NT2/D1 (cell line): ENCODE results near the gene STPG4.
"Not testable (repeated sequence)": the region's sequence is repeated elsewhere in the genome, so short reads cannot be mapped to it uniquely, and the experiment has no call there.

Experiments used
- DNase-seq: peaks from one replicate; pipeline ENCODE4 v3.0.0-alpha.2; 2011; ENCODE audit warnings: low read depth, low spot score
- H3K27me3 ChIP-seq: 2 replicates; pipeline ENCODE4 v1.6.0; 2011; ENCODE audit warnings: mild to moderate bottlenecking; ENCODE audit not compliant: insufficient read length, insufficient read depth
- H3K36me3 ChIP-seq: 2 replicates; pipeline ENCODE4 v1.6.1; 2011; ENCODE audit warnings: mild to moderate bottlenecking, low read length, mixed read lengths; ENCODE audit not compliant: insufficient read depth, insufficient read length
- H3K4me1 ChIP-seq: 2 replicates; pipeline ENCODE4 v1.5.1; 2011; ENCODE audit not compliant: insufficient read depth, insufficient read length
- H3K4me3 ChIP-seq: 2 replicates; pipeline ENCODE4 v1.5.1; 2011; ENCODE audit warnings: low read depth; ENCODE audit not compliant: insufficient read length
- H3K9ac ChIP-seq: 2 replicates; pipeline ENCODE4 v1.6.0; 2011; ENCODE audit warnings: low read depth; ENCODE audit not compliant: insufficient read length
- H3K9me3 ChIP-seq: 2 replicates; pipeline ENCODE4 v1.5.1; 2011; ENCODE audit warnings: mild to moderate bottlenecking, low read length; ENCODE audit not compliant: insufficient read depth
- SUZ12 ChIP-seq: IDR thresholded peaks from 2 replicates; pipeline ENCODE4 v1.6.1; 2011; ENCODE audit not compliant: insufficient read length, insufficient read depth; ENCODE audit errors: extremely low read depth
- YY1 ChIP-seq: IDR thresholded peaks from 2 replicates; pipeline ENCODE4 v1.6.1; 2011; ENCODE audit not compliant: insufficient read length, insufficient read depth
- ZNF274 ChIP-seq: IDR thresholded peaks from 2 replicates; pipeline ENCODE4 v1.6.1; 2011; ENCODE audit warnings: mild to moderate bottlenecking, low read depth, low read length

The STPG4 gene

DNA sequence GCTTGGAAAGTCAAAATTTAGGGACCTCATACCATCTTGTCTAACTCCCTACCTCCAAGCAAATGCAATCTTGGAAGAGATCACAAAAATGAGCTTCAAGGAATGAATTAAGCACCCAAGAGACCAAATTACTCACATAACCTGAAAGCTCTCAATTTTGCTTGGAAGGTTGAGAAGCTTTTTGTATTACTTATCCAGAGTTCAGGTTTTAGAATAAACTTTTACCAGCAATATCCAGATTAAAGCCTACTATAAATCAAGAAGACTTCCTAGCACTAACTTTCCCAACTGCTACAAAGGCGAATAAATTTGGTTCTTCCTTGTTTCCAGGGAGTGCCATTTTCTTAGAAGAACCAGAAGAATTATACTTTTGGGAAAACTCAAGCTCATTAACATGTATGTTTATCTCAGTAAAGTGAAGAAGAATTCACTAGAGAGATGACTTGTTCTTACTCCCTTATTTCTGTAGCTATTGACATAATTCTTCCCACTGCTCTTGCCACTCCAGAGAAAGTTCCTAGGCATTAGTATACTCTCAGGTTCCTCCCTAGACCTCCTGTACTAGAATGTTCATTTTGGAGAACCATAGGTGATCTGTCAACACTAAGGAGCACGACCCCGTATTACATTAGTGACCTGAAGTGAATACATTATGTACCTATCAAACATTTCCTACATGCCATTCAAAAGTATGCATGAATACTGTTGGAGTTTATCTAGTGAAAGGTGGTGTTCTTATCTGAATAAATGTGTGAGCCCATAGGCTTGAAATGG lies 18.0 kb upstream of the STPG4 start:
- Histone ChIP-seq H3K27me3 (no peaks in the 10 kb centered on the region), H3K4me3 (peak overlapping the region; percentile 10), H3K9me3 (no peaks in the 10 kb centered on the region), H3K36me3 (peaks cover 54% of the 10 kb centered on the region), H3K4me1 (no peaks in the 10 kb centered on the region), H3K9ac (no peak overlapping the region)
- no peak for TF ChIP-seq SUZ12
- TF ChIP-seq ZNF274: no peak
- no peak for TF ChIP-seq YY1
- DNase-seq: no peak

DNA sequence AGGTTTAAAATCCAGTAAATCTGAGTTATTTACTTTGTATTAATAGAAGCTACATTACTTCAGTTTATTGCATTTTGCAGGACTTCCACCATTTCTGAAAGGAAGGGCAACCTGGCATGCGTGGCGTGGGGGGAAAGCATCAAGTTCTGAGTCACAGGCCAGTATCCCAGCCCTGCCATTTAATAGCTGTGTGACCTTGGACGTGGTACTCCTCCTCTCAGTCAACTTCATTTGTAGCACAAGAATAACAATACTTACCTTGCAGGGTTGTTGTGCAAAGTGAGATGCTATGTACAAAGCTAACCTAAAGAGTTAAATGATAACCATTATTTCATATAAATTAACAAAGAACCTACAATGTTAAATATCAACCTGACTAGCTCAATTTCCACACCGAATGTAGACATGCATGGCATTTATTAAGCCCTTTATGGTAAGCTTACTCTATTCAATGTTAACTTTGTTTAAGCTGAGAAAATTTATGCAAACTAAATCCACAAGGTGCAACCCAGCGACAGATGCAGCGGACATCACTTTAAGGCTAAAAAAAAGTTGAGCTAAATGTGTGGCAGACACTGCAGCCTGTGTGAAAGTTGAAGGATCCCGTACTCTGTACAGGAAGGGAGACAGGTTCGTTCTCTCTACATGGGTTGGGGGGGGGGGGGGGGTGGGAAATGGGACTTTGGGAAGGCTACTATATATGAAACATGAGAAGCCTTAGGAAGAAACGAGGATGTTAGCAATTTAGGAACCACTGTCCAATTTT lies 17.2 kb upstream of the STPG4 start:
- DNase-seq: no peak
- H3K27me3 ChIP-seq: no peaks in the 10 kb centered on the region
- H3K4me1 ChIP-seq: no peaks in the 10 kb centered on the region
- no peak overlapping the region for H3K4me3 ChIP-seq
- H3K9me3 ChIP-seq: no peaks in the 10 kb centered on the region
- H3K9ac ChIP-seq: no peak overlapping the region
- no peak for TF ChIP-seq ZNF274
- TF ChIP-seq SUZ12: no peak
- no peak for TF ChIP-seq YY1
- H3K36me3 ChIP-seq: peaks cover 61% of the 10 kb centered on the region

DNA sequence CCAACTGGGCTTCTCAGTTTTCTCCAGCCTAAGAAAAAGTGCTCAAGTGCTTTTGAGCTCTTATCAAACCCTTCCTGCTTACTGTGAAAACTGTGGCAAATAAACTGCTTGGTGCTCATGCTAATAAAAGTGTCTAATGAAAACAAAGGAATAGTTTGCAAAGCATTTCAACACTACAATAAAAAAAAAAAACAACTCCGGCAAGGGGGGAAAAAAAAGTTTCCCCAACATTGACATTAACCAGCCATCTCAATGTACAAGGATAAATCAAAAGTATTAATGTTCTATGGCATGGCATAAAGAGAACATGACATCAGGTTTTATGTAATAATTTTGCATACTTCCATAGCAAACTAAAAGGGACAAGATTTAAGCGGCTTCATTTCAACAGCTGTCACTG lies 14.7 kb upstream of the STPG4 start:
- H3K4me1 ChIP-seq: no peaks in the 10 kb centered on the region
- H3K4me3 ChIP-seq: no peak overlapping the region
- no peak overlapping the region for H3K9ac ChIP-seq
- H3K36me3 ChIP-seq: peaks cover 73% of the 10 kb centered on the region
- no peaks in the 10 kb centered on the region for H3K27me3 ChIP-seq
- no peak for DNase-seq
- H3K9me3 ChIP-seq: no peaks in the 10 kb centered on the region
- TF ChIP-seq SUZ12 (no peak), ZNF274 (no peak), YY1 (no peak)

DNA sequence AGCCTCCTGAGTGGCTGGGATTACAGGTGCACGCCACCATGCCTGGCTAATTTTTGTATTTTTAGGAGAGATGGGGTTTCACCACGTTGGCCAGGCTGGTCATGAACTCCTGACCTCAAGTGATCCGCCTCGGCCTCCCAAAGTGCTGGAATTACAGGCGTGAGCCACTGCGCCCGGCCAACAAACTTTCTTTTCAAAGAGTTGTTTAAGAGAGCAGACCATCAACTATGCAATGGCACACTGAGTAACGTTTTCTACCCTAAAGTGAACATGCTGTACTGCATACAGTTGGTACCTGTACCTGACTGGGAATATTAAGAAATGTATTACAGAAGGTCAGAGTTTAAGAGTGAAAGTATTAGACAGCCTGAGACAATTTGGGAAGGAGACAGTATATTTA lies 13.8 kb upstream of the STPG4 start:
- not testable (repeated sequence) for H3K9me3 ChIP-seq, H3K4me3 ChIP-seq, H3K9ac ChIP-seq, H3K4me1 ChIP-seq, H3K27me3 ChIP-seq, DNase-seq
- peaks cover 75% of the 10 kb centered on the region for H3K36me3 ChIP-seq

DNA sequence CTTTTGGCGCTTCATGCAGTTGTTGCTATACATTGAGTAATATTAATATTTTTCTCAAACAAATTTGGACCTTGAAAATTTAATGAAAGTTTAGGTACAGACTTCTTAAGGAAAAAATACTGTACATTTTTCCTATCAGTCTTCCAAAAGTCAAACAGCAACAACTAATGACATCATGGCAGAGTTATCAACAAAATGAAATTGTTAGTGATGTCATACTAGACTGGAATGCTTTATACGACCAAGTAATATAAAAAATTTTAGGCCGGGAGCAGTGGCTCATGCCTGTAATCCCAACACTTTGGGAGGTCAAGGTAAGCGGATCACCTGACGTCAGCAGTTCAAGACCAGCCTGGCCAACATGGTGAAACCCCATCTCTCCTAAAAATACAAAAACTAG lies 12.0 kb upstream of the STPG4 start:
- Histone ChIP-seq H3K4me1 (no peaks in the 10 kb centered on the region), H3K27me3 (no peaks in the 10 kb centered on the region), H3K4me3 (no peak overlapping the region), H3K9ac (no peak overlapping the region), H3K9me3 (no peaks in the 10 kb centered on the region), H3K36me3 (peaks cover 75% of the 10 kb centered on the region)
- TF ChIP-seq YY1 (no peak), ZNF274 (no peak), SUZ12 (no peak)
- no peak for DNase-seq

DNA sequence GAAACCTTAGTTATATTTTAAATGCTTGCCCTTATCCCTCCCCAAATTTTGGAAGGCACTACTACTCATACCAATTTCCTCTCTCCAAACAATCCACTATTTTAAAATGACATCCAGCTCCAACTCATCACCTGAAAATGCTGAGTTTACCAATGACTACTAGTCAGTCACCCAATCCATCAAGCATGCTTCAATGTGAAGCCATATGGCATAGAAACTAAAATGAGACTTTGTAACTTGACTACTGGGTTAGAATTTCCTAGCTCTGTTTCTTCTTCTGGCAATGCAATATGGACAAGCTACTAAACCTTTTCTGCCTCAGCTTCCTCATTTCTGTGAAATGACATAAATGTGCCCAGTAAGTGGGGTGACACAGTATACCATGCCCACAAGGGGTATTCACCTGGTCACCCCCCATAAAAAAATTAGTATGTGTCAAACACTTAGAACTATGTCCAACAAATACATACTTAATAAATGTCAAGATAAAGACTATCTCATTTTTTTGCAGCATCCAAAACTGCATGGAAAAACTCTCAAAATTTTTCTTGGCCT lies 10.0 kb upstream of the STPG4 start:
- Histone ChIP-seq H3K27me3 (no peaks in the 10 kb centered on the region), H3K4me3 (no peak overlapping the region), H3K36me3 (peaks cover 76% of the 10 kb centered on the region), H3K4me1 (no peaks in the 10 kb centered on the region), H3K9ac (no peak overlapping the region), H3K9me3 (no peaks in the 10 kb centered on the region)
- no peak for TF ChIP-seq YY1
- no peak for TF ChIP-seq SUZ12
- no peak for TF ChIP-seq ZNF274
- no peak for DNase-seq

DNA sequence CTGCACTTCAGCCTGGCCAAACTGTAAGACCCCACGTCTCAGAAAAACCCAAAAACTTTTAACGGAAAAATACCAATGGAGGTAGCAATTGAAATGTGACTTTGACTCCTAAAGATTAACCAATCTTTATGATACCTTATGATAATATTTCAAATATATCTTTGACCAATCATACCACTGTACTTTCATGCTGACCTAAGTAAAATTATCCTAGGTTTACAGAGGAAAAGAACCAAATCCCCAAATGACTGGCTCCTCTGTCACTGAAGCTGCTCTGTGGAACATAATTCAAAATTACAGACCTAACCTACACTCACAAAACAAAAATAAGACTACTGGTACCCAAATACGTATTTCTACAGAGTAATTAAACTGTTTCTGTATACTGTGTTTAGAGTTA lies 7.7 kb upstream of the STPG4 start:
- Histone ChIP-seq H3K27me3 (no peaks in the 10 kb centered on the region), H3K9me3 (no peaks in the 10 kb centered on the region), H3K4me3 (no peak overlapping the region), H3K4me1 (no peaks in the 10 kb centered on the region), H3K36me3 (peaks cover 77% of the 10 kb centered on the region), H3K9ac (no peak overlapping the region)
- no peak for TF ChIP-seq ZNF274
- no peak for TF ChIP-seq SUZ12
- no peak for TF ChIP-seq YY1
- DNase-seq: no peak
